Stimulated activated CD8-positive, alpha-beta memory T cell treated with anti-CD3 and anti-CD28 coated beads, Interleukin-15, amount 100 ng/mL, for 48 hours (primary cell): ENCODE results near the gene WDR70.
"Not testable (repeated sequence)": the region's sequence is repeated elsewhere in the genome, so short reads cannot be mapped to it uniquely, and the experiment has no call there.

Experiments
- DNase-seq, 2 donors: peaks; one replicate each; pipeline ENCODE4 v3.0.0-alpha.2; 2020; ENCODE audit warnings: low read depth in 2 of 2

Gene WDR70

GRCh38 chr5:37570597-37570996 is 191.5 kb downstream of the WDR70 start:
- DNase-seq = no peak

- DNase-seq = no peak
Measured at GRCh38 chr5:37571985-37572384, 192.9 kb downstream of the WDR70 start.

GRCh38 chr5:37575541-37576489 is 196.7 kb downstream of the WDR70 start:
- no peak for DNase-seq

GRCh38 chr5:37576552-37576951 is 197.4 kb downstream of the WDR70 start:
- no peak for DNase-seq

- DNase-seq = no peak
Measured at GRCh38 chr5:37578176-37578575, 199.1 kb downstream of the WDR70 start.

GRCh38 chr5:37580106-37580505 is 201.0 kb downstream of the WDR70 start:
- no peak for DNase-seq

GRCh38 chr5:37582202-37582601 is 203.1 kb downstream of the WDR70 start:
- no peak for DNase-seq

- DNase-seq = not testable (repeated sequence)
Measured at GRCh38 chr5:37593292-37593691, 214.2 kb downstream of the WDR70 start.

GRCh38 chr5:37594864-37595263 is 215.7 kb downstream of the WDR70 start:
- not testable (repeated sequence) for DNase-seq

- DNase-seq = no peak
Measured at GRCh38 chr5:37598733-37599132, 219.6 kb downstream of the WDR70 start.

- no peak for DNase-seq
Measured at GRCh38 chr5:37601163-37601562, 222.0 kb downstream of the WDR70 start.

GRCh38 chr5:37603072-37603471 is 224.0 kb downstream of the WDR70 start:
- DNase-seq = no peak

- DNase-seq = no peak
Measured at GRCh38 chr5:37604290-37604689, 225.2 kb downstream of the WDR70 start.

GRCh38 chr5:37606148-37606547 is 227.0 kb downstream of the WDR70 start:
- no peak for DNase-seq

GRCh38 chr5:37606632-37607248 is 227.6 kb downstream of the WDR70 start:
- DNase-seq = no peak

GRCh38 chr5:37615184-37615583 is 236.1 kb downstream of the WDR70 start:
- no peak for DNase-seq

GRCh38 chr5:37619353-37619752 is 240.2 kb downstream of the WDR70 start:
- DNase-seq = no peak

- not testable (repeated sequence) for DNase-seq
Measured at GRCh38 chr5:37622354-37622753, 243.2 kb downstream of the WDR70 start.

- DNase-seq = no peak
Measured at GRCh38 chr5:37626266-37626665, 247.1 kb downstream of the WDR70 start.

- DNase-seq = no peak
Measured at GRCh38 chr5:37628876-37629275, 249.8 kb downstream of the WDR70 start.

- DNase-seq = no peak
Measured at GRCh38 chr5:37631939-37632338, 252.8 kb downstream of the WDR70 start.

- DNase-seq = no peak
Measured at GRCh38 chr5:37637165-37637845, 258.2 kb downstream of the WDR70 start.

GRCh38 chr5:37638897-37639296 is 259.8 kb downstream of the WDR70 start:
- DNase-seq = no peak
